COLO668 (cell line): Measurements from ENCODE around the gene EDRF1.

Experiments
- DNase-seq: peaks from one replicate; lab custom pipeline; 2025; ENCODE audit not compliant: unreplicated experiment; lab: John Stamatoyannopoulos, UW

EDRF1 gene

GRCh38 chr10:125761961-125762360, 42.5 kb downstream of the EDRF1 start:
- no peak for DNase-seq

- DNase-seq: no peak
Observed at GRCh38 chr10:125762692-125763648, 43.5 kb downstream of the EDRF1 start.

GRCh38 chr10:125765835-125766234, 46.3 kb downstream of the EDRF1 start:
- DNase-seq: no peak

- DNase-seq: no peak
Observed at GRCh38 chr10:125766511-125766910, 47.0 kb downstream of the EDRF1 start.

- DNase-seq: no peak
Observed at GRCh38 chr10:125768219-125768855, 48.8 kb downstream of the EDRF1 start.

GRCh38 chr10:125769175-125769574, 49.7 kb downstream of the EDRF1 start:
- no peak for DNase-seq

- DNase-seq: no peak
Observed at GRCh38 chr10:125770844-125771243, 51.3 kb downstream of the EDRF1 start.

GRCh38 chr10:125772112-125772863, 52.8 kb downstream of the EDRF1 start:
- no peak for DNase-seq

- DNase-seq: no peak
Observed at GRCh38 chr10:125772864-125773180, 53.3 kb downstream of the EDRF1 start.

- DNase-seq: no peak
Observed at GRCh38 chr10:125773687-125774543, 54.4 kb downstream of the EDRF1 start.

GRCh38 chr10:125774581-125775191, 55.2 kb downstream of the EDRF1 start:
- no peak for DNase-seq

- DNase-seq: no peak
Observed at GRCh38 chr10:125775491-125776106, 56.1 kb downstream of the EDRF1 start, which contains the start of gene MMP21. Gene MMP21, minus strand, starts transcription at chr10:125775821. Its CDS starts 0 bp downstream, at chr10:125775821.

- no peak for DNase-seq
Observed at GRCh38 chr10:125777806-125778205, 58.3 kb downstream of the EDRF1 start.

GRCh38 chr10:125778556-125778955, 59.0 kb downstream of the EDRF1 start:
- DNase-seq: no peak

- no peak for DNase-seq
Observed at GRCh38 chr10:125779403-125780327, 60.2 kb downstream of the EDRF1 start.

- no peak for DNase-seq
Observed at GRCh38 chr10:125781374-125781773, 61.9 kb downstream of the EDRF1 start.

GRCh38 chr10:125782054-125782453, 62.5 kb downstream of the EDRF1 start:
- DNase-seq: no peak

GRCh38 chr10:125782616-125783015, 63.1 kb downstream of the EDRF1 start:
- no peak for DNase-seq

GRCh38 chr10:125783408-125783807, 63.9 kb downstream of the EDRF1 start:
- DNase-seq: no peak
